HG03045 (cell line): Measurements from ENCODE around the gene TBC1D2.

Experiments
- ATAC-seq: cut with Tn5 transposase; IDR thresholded peaks from one replicate; pipeline ENCODE4 v1.9.1; 2021; ENCODE audit warnings: mild to moderate bottlenecking, moderate library complexity; ENCODE audit not compliant: unreplicated experiment

Gene TBC1D2

GRCh38 chr9:98218562-98219363, 36.7 kb downstream of the TBC1D2 start:
- no peak for ATAC-seq

- no peak for ATAC-seq
Measured at GRCh38 chr9:98217255-98217654, 38.2 kb downstream of the TBC1D2 start.

- ATAC-seq, result no peak
Measured at GRCh38 chr9:98216391-98216790, 39.1 kb downstream of the TBC1D2 start.

GRCh38 chr9:98215821-98216220, 39.6 kb downstream of the TBC1D2 start:
- ATAC-seq, result no peak

GRCh38 chr9:98215271-98215670, 40.2 kb downstream of the TBC1D2 start:
- no peak for ATAC-seq

GRCh38 chr9:98214811-98215210, 40.6 kb downstream of the TBC1D2 start:
- no peak for ATAC-seq

GRCh38 chr9:98211260-98211659, 44.2 kb downstream of the TBC1D2 start:
- ATAC-seq, result no peak

- no peak for ATAC-seq
Measured at GRCh38 chr9:98210435-98210834, 45.0 kb downstream of the TBC1D2 start.

GRCh38 chr9:98209530-98209929, 45.9 kb downstream of the TBC1D2 start:
- no peak for ATAC-seq

GRCh38 chr9:98208635-98209034, 46.8 kb downstream of the TBC1D2 start:
- no peak for ATAC-seq

GRCh38 chr9:98207606-98208005, 47.8 kb downstream of the TBC1D2 start:
- no peak for ATAC-seq

- ATAC-seq, result no peak
Measured at GRCh38 chr9:98206754-98207153, 48.7 kb downstream of the TBC1D2 start.

GRCh38 chr9:98204692-98205091, 50.8 kb downstream of the TBC1D2 start:
- no peak for ATAC-seq

- ATAC-seq, result no peak
Measured at GRCh38 chr9:98203153-98203552, 52.3 kb downstream of the TBC1D2 start.

GRCh38 chr9:98202252-98202651, 53.2 kb downstream of the TBC1D2 start:
- ATAC-seq, result no peak

- ATAC-seq, result no peak
Measured at GRCh38 chr9:98201749-98202148, 53.7 kb downstream of the TBC1D2 start.

- ATAC-seq, result no peak
Measured at GRCh38 chr9:98201102-98201501, 54.3 kb downstream of the TBC1D2 start.

- ATAC-seq, result no peak
Measured at GRCh38 chr9:98199388-98200033, 55.9 kb downstream of the TBC1D2 start.

GRCh38 chr9:98195671-98196070, 59.8 kb downstream of the TBC1D2 start:
- no peak for ATAC-seq

- ATAC-seq, result no peak
Measured at GRCh38 chr9:98193336-98193944, 62.0 kb downstream of the TBC1D2 start.

- peak; percentile 67 for ATAC-seq
Measured at GRCh38 chr9:98192503-98193335, 62.7 kb downstream of the TBC1D2 start, which contains the start of gene CORO2A. CORO2A (minus strand) TSS chr9:98192637; CDS start chr9:98157660, 34,977 bp downstream.
